Gastrocnemius medialis (tissue), 4 donors: ENCODE results near the gene MAN1B1. TPM values are rescaled to one million over a fixed set of nuclear protein-coding genes. Genes with fewer than 3 reads are reported as not detected.

ENCODE experiments used
- ATAC-seq, 2 donors: fragments of 150-250 bp; one replicate each; pipeline ENCODE4 v1.9.1; 2016
- DNase-seq, 2 donors: peaks; one replicate each; pipeline ENCODE4 v3.0.0-alpha.2; 2019
- H3K27ac ChIP-seq, 4 donors: fragments of 200-600 bp; sonication (generic); 1 replicate in 1 of 4; 2 replicates in 3 of 4; pipeline ENCODE4 v1.5.1; 2016 to 2018; ENCODE audit warnings: mild to moderate bottlenecking in 2 of 4, moderate library complexity in 1 of 4
- H3K27me3 ChIP-seq, 3 donors: fragments of 200-600 bp; sonication (generic) in 2 of 3; 1 replicate in 1 of 3; 2 replicates in 2 of 3; pipeline versions ENCODE4 v1.5.1 to v1.6.0; 2016 to 2019; ENCODE audit warnings: mild to moderate bottlenecking in 1 of 3, moderate library complexity in 1 of 3
- H3K36me3 ChIP-seq, 2 donors: fragments of 200-600 bp; sonication (generic) in 1 of 2; one replicate each; pipeline ENCODE4 v1.5.1; 2017 to 2018
- H3K4me1 ChIP-seq, 2 donors: fragments of 200-600 bp; sonication (generic) in 1 of 2; one replicate each; pipeline ENCODE4 v1.5.1; 2016 to 2017; ENCODE audit warnings: mild to moderate bottlenecking in 2 of 2
- H3K4me3 ChIP-seq, 4 donors: fragments of 200-600 bp; sonication (generic) in 3 of 4; 1 replicate in 1 of 4; 2 replicates in 3 of 4; pipeline ENCODE4 v1.5.1; 2016 to 2019; ENCODE audit warnings: mild to moderate bottlenecking in 2 of 4
- H3K9me3 ChIP-seq, 3 donors: fragments of 200-600 bp; sonication (generic) in 2 of 3; 1 replicate in 1 of 3; 2 replicates in 2 of 3; pipeline ENCODE4 v1.5.1; 2016 to 2019
- POLR2A ChIP-seq, 2 donors: fragments of 450-650 bp; IDR thresholded peaks; one replicate each; pipeline ENCODE4 v1.6.1; 2017; ENCODE audit warnings: antibody characterized with exemption in 2 of 2, mild to moderate bottlenecking in 2 of 2, moderate library complexity in 2 of 2
- in situ Hi-C, 4 donors: fragments of 200-750 bp; cut with MboI; loops; one replicate each; pipeline versions ENCODE4 v1.15.0 to v1.8.0; 2017; ENCODE audit warnings: low sequenced_read_pairs in 4 of 4
- intact Hi-C: fragments of 100-400 bp; cut with DNase I; formaldehyde crosslinking; loops from one replicate; pipeline ENCODE4 v1.15.1; 2023; ENCODE audit warnings: low total_unique reads
- total RNA-seq, 4 donors: library from RNA; depleted of rRNA; stranded (reverse); fragments of >200 nt; gene quantifications; one replicate each; pipeline versions ENCODE4 v1.1.0 to v1.2.3, GENCODE V29; 2016
- TF ChIP-seq, protein P1 (sequence below), 5 experiments: fragments of 450-650 bp in 3 of 5; fragments of 200-600 bp in 2 of 5; sonication (generic) in 2 of 5; IDR thresholded peaks in 4 of 5; conservative IDR thresholded peaks in 1 of 5; 1 replicate in 4 of 5; 2 replicates in 1 of 5; pipeline ENCODE4 v1.5.1; 2016 to 2019; ENCODE audit warnings: antibody characterized with exemption in 5 of 5, mild to moderate bottlenecking in 3 of 5, moderate library complexity in 3 of 5

MAN1B1 gene
- total RNA-seq, 4 donors from 2014 or later: 15.9 to 31.9 (median 21.1) TPM

DNA sequence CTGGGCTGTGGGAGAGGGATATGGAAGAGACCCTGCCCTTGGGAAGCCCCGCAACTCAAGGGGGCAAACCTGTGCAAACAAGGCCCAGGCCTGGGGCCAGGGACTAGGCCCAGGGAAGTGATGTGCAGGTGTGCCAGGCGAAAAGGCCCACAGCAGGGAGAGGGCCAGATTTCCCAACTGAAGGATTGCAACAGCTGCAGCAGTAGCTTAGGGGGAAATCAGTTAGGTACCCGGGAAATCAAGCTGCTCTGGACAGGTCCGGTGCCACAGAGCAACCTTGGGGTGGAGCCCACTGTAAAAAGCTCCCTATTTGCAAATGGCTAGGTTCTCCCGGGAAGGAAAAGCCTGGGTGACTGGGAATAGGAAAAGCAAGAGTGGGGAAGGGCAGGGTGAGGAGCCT, 62.6 kb downstream of the MAN1B1 start:
- Histone ChIP-seq H3K27ac (no peak overlapping the region), H3K36me3 (no peaks in the 10 kb centered on the region), H3K9me3 (no peaks in the 10 kb centered on the region), H3K4me1 (no peaks in the 10 kb centered on the region), H3K4me3 (no peak overlapping the region), H3K27me3 (peaks cover 13 to 43% (median 25%) of the 10 kb centered on the region in 3 donors)
- intact Hi-C loops: no loop called here
- TF ChIP-seq, protein P1, sequence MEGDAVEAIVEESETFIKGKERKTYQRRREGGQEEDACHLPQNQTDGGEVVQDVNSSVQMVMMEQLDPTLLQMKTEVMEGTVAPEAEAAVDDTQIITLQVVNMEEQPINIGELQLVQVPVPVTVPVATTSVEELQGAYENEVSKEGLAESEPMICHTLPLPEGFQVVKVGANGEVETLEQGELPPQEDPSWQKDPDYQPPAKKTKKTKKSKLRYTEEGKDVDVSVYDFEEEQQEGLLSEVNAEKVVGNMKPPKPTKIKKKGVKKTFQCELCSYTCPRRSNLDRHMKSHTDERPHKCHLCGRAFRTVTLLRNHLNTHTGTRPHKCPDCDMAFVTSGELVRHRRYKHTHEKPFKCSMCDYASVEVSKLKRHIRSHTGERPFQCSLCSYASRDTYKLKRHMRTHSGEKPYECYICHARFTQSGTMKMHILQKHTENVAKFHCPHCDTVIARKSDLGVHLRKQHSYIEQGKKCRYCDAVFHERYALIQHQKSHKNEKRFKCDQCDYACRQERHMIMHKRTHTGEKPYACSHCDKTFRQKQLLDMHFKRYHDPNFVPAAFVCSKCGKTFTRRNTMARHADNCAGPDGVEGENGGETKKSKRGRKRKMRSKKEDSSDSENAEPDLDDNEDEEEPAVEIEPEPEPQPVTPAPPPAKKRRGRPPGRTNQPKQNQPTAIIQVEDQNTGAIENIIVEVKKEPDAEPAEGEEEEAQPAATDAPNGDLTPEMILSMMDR (IDR thresholded peaks at IDR 0.05 in 4 of 5, conservative IDR thresholded peaks at IDR 0.05 in 1 of 5): no peak
- TF ChIP-seq POLR2A (IDR thresholded peaks at IDR 0.05): no peak
- DNase-seq: no peak
- no peak for ATAC-seq
- in situ Hi-C loops: no loop called here

DNA sequence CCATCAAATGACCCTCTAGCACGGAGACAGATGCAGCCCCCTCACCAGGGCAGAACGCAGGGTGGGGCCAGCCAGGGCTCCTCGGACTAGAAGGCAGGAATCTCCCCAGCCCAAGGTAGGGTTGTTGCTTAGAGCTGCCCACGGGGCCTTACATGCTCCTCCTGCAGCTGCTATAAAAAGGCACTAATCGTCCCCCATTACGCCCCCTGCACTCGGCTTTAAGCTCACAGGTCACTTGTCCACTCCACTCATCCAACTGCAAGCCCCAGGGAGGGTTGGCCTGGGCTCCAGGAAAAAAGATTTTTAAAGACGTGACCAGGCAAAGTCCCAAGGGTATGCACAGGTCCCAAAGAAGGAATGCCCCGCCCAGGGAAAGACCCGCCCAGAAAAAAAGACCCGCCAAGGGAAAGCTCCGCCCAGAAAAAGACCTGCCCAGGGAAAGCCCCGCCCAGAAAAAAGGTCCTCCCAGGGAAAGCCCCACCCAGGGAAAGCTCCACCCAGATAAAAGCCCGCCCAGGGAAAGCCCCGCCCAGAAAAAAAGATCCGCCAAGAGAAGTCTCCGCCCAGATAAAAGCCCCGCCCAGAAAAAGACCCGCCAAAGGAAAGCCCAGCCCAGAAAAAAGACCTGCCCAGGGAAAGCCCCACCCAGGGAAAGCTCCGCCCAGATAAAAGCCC, 63.3 kb downstream of the MAN1B1 start:
- no peaks in the 10 kb centered on the region for H3K9me3 ChIP-seq
- DNase-seq (no peak), ATAC-seq (no peak)
- H3K4me1 ChIP-seq: no peaks in the 10 kb centered on the region
- intact Hi-C loops: no loop called here
- H3K27ac ChIP-seq: no peak overlapping the region
- TF ChIP-seq, protein P1 (IDR thresholded peaks at IDR 0.05 in 4 of 5, conservative IDR thresholded peaks at IDR 0.05 in 1 of 5): no peak
- TF ChIP-seq POLR2A (IDR thresholded peaks at IDR 0.05): no peak
- H3K36me3 ChIP-seq: no peaks in the 10 kb centered on the region
- H3K4me3 ChIP-seq: no peak overlapping the region
- in situ Hi-C loops: no loop called here
- peaks cover 13 to 43% (median 25%) of the 10 kb centered on the region in 3 donors for H3K27me3 ChIP-seq

DNA sequence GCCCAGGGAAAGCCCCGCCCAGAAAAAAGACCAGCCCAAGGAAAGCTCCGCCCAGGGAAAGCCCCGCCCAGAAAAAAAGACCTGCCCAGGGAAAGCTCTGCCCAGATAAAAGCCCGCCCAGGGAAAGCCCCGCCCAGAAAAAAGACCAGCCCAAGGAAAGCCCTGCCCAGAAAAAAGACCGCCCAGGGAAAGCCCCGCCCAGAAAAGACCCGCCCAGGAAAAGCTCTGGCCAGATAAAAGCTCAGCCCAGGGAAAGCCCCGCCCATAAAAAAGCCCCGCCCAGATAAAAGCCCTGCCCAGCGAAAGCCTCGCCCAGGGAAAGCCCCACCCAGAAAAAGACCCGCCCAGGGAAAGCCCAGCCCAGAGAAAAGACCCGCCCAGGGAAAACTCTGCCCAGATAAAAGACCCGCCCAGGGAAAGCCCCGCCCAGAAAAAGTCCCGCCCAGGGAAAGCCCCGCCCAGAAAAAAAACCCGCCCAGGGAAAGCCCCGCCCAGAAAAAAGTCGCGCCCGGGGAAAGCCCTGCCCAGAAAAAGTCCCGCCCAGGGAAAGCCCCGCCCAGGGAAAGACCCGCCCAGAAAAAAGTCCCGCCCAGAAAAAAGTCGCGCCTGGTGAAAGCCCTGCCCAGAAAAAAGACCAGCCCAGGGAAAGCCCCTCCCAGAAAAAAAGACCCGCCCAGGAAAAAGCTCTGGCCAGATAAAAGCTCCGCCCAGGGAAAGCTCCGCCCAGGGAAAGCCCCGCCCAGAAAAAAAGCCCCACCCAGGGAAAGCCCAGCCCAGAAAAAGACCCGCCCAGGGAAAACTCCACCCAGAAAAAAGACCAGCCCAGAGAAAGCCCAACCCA, 64.1 kb downstream of the MAN1B1 start:
- no peak for TF ChIP-seq POLR2A (IDR thresholded peaks at IDR 0.05)
- TF ChIP-seq, protein P1 (IDR thresholded peaks at IDR 0.05 in 4 of 5, conservative IDR thresholded peaks at IDR 0.05 in 1 of 5): no peak
- Histone ChIP-seq H3K4me3 (no peak overlapping the region), H3K27me3 (peaks cover 17 to 42% (median 24%) of the 10 kb centered on the region in 3 donors), H3K9me3 (no peaks in the 10 kb centered on the region), H3K36me3 (no peaks in the 10 kb centered on the region), H3K27ac (no peak overlapping the region), H3K4me1 (no peaks in the 10 kb centered on the region)
- intact Hi-C loops: no loop called here
- no peak for ATAC-seq
- DNase-seq: no peak
- in situ Hi-C loops: no loop called here

DNA sequence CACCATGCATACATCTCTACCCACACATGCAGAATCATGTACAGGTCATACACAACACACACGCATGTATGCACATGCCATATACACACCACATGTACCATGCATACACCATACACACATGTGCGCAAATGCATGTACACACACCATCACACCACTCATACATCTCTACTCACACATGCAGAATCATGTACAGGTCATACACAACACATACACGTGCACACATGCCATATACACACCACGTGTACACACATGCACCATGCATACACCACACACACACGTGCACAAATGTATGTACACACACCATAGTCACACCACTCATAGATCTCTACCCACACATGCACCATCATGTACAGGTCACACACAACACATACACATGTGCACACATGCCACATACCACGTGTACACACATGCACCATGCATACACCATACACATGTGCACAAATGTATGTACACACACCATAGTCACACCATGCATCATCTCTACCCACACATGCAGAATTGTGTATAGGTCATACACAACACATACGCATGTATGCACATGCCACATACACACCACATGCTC, 66.1 kb downstream of the MAN1B1 start:
- Histone ChIP-seq H3K4me1 (no peaks in the 10 kb centered on the region), H3K36me3 (no peaks in the 10 kb centered on the region), H3K27ac (no peak overlapping the region), H3K9me3 (no peaks in the 10 kb centered on the region), H3K27me3 (peaks cover 30 to 44% (median 34%) of the 10 kb centered on the region in 3 donors), H3K4me3 (no peak overlapping the region)
- intact Hi-C loops (no loop called here), in situ Hi-C loops (no loop called here)
- no peak for DNase-seq
- TF ChIP-seq, protein P1 (IDR thresholded peaks at IDR 0.05 in 4 of 5, conservative IDR thresholded peaks at IDR 0.05 in 1 of 5): no peak
- no peak for TF ChIP-seq POLR2A (IDR thresholded peaks at IDR 0.05)
- ATAC-seq: no peak
